AG04449 (cell line): ENCODE results near the gene TMPRSS3.
"Not testable (repeated sequence)": the region's sequence is repeated elsewhere in the genome, so short reads cannot be mapped to it uniquely, and the experiment has no call there.

Experiments used
- CTCF ChIA-PET: fragments of 350-600 bp; formaldehyde crosslinking; extraction: SDS; loops from one replicate; lab custom pipeline; 2021; ENCODE audit warnings: antibody characterized with exemption; lab: Yijun Ruan, JAX
- POLR2A ChIA-PET: fragments of 400-600, 350-600 bp; formaldehyde crosslinking; extraction: SDS; loops from one replicate; lab custom pipeline; 2020; ENCODE audit warnings: antibody characterized with exemption, inconsistent platforms; lab: Yijun Ruan, JAX
- DNase-seq: peaks from one replicate; pipeline ENCODE4 v3.0.0-alpha.2; 2010; ENCODE audit warnings: low read depth, low spot score
- H3K4me3 ChIP-seq: 2 replicates; pipeline ENCODE4 v1.5.1; 2011; ENCODE audit warnings: low read depth, mild to moderate bottlenecking, control low read depth, low read length
- TF ChIP-seq, protein P1 (sequence below): IDR thresholded peaks from one replicate; pipeline ENCODE4 v1.5.1; 2011; ENCODE audit warnings: mild to moderate bottlenecking, moderate library complexity, low read length, control low read depth, inconsistent platforms; ENCODE audit not compliant: insufficient read depth; ENCODE audit errors: missing control alignments

TMPRSS3 gene

GRCh38 chr21:42413093-42413492, 17.2 kb upstream of the TMPRSS3 start:
- ChIA-PET POLR2A (no interaction called here), CTCF (no interaction called here)
- TF ChIP-seq, protein P1, sequence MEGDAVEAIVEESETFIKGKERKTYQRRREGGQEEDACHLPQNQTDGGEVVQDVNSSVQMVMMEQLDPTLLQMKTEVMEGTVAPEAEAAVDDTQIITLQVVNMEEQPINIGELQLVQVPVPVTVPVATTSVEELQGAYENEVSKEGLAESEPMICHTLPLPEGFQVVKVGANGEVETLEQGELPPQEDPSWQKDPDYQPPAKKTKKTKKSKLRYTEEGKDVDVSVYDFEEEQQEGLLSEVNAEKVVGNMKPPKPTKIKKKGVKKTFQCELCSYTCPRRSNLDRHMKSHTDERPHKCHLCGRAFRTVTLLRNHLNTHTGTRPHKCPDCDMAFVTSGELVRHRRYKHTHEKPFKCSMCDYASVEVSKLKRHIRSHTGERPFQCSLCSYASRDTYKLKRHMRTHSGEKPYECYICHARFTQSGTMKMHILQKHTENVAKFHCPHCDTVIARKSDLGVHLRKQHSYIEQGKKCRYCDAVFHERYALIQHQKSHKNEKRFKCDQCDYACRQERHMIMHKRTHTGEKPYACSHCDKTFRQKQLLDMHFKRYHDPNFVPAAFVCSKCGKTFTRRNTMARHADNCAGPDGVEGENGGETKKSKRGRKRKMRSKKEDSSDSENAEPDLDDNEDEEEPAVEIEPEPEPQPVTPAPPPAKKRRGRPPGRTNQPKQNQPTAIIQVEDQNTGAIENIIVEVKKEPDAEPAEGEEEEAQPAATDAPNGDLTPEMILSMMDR: no peak
- no peak overlapping the region for H3K4me3 ChIP-seq
- DNase-seq: no peak

DNA sequence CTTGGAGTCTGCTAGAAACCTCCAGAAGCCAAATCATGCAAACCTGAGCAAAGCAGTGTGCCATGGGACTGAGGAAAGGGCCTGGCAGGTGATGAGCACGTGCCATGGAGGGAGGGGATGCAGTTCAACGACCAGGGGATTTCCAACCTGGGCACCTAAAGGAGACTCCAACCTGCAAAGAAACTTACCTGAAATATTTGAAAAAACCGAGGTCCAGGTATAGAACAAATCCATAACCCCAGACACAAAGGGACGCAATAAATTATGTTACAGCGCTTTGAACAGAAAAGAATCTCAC, 16.7 kb upstream of the TMPRSS3 start:
- POLR2A ChIA-PET: no interaction called here
- DNase-seq: no peak
- TF ChIP-seq, protein P1: no peak

DNA sequence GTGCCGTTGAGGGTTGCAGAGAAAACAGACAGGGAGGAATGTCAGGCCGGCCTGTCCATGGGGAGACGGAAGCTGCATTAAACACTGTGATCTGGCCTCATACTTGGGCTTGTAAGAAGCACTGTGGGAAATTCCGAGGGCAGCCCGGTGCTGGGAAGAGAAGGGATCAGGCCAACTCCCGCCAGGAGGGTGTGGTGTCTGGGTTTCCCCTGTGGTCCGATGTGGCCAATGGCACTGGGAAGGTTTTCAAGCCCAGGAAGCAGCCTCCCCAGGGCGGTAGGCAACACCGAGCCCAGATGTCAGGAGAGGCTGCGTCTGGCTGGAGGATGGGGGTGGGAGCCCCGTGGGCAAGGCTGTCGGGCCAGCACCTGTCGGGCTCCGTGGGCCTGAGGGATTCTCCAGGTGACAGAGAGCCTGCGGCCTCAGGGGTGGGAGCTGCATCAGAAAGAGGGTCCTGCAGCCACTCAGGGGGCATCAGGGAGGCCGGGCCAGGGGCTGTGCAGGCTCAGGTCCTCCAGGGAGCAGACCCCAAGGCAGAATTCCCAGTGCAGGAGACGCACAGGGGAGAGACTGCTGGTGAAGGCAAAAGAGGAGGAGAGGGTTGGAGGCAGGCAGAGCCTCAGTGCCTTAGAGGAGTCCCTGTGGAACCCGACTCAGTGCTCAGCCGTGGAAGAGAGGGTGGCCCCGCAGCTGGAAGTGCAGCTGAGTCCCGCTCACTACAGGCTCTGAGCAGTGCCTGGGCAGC, 16.2 kb upstream of the TMPRSS3 start:
- no peak overlapping the region for H3K4me3 ChIP-seq
- TF ChIP-seq, protein P1: no peak
- DNase-seq: no peak
- POLR2A ChIA-PET: no interaction called here
- CTCF ChIA-PET: no interaction called here

More for the DNA sequence above, 16.7 kb upstream of the TMPRSS3 start:
- H3K4me3 ChIP-seq: no peak overlapping the region
- CTCF ChIA-PET: no interaction called here

DNA sequence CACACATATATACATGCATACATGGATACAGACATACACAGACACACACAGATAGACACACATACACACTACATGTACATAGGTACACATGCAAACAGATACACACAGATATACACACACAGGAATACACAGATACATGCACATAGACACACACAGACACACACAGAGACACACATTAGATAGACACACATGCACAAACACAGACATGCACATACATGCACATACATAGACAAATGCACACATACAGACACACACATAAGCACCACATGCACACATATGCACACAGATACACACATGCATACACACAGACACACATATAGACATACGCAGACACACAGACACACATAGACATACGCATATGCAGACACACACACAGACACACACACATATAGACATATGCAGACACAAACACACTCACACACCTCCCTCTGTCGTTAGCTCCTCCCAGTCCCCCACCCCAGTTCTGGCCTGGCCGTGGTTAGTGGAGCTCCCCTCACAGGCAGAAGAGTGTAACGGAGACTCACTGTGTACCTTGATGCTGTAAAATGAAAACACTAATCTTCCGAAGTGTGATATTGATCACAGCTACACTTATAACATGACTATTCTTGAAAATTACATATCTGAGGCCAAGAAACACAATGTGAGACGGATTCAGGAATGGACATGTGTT, 15.5 kb upstream of the TMPRSS3 start:
- ChIA-PET POLR2A (no interaction called here), CTCF (no interaction called here)
- no peak overlapping the region for H3K4me3 ChIP-seq
- TF ChIP-seq, protein P1: no peak
- DNase-seq: no peak

DNA sequence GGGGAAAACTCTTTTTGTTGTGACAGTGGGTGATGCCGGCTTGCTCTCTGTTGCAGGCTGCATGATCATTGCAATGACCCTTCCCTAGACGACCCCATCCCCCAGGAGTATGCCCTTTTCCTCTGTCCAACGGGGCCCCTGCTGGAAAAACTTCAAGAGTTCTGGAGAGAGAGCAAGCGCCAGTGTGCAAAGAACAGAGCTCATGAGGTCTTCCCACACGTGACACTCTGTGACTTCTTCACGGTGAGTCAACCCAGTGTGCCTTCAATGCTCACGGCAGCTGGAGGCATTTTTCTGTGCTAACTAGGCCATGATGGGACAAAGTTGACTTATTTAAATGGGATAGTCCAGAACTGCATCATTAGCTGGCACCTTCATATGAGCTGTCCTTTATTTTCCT, 13.5 kb upstream of the TMPRSS3 start:
- ChIA-PET CTCF (no interaction called here), POLR2A (no interaction called here)
- no peak for DNase-seq

GRCh38 chr21:42408718-42409117, 12.9 kb upstream of the TMPRSS3 start:
- DNase-seq, CTCF ChIA-PET, H3K4me3 ChIP-seq, POLR2A ChIA-PET: not testable (repeated sequence)

More for the DNA sequence above, 13.5 kb upstream of the TMPRSS3 start:
- TF ChIP-seq, protein P1: no peak
- H3K4me3 ChIP-seq: no peak overlapping the region

GRCh38 chr21:42407476-42407875, 11.6 kb upstream of the TMPRSS3 start:
- TF ChIP-seq, protein P1: no peak
- DNase-seq: no peak
- ChIA-PET POLR2A (no interaction called here), CTCF (no interaction called here)
- H3K4me3 ChIP-seq: no peak overlapping the region
